SHP77 (cell line): ENCODE data around the gene NFATC2.
"Not testable (repeated sequence)": the region's sequence is repeated elsewhere in the genome, so short reads cannot be mapped to it uniquely, and the experiment has no call there.

ENCODE experiments used
- DNase-seq, 2 experiments: peaks; one replicate each; lab custom pipeline; 2025; lab: John Stamatoyannopoulos, UW

Gene NFATC2

DNA sequence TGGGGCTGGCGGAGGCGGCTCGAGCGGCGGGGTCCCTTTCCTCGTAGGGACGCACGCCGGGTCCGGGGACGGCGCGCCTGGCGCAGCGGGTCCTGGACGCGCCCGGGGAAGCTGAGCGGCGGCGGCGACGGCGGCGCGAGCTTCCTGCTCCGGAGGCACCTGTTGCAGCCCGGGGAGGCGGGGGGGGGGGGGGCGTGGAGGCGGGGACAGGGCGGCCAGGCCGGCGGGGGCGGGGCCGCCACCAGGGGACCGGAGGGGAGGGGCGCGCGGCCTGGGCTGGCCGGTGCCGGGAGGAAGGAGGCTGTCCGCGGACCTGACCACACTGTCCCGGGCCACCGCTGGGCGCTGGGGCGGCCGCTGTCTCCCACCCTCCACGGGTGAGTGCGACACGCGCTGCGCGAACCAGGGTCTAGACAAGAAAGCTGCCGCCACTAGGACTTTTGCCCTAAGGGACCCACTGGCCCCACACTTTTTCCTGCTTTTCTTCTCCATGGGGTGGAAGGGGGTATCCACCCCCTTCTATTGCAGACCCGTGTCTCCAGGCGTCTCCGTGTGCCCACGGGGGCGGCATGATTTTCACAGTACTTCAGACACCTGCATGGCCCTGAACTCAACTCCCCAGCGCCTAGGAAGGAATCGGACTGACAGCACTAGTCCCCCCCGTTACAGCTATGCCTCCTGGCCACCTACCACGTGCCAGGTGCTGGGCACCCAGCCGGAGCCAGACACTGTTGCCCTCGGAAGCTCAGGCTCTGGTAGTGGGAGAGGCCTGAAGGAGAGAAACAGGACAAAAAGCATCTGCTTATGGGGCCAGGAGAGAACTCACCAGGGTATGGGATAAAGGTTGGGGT lies at the start of gene NFATC2:
NFATC2 (minus strand) TSS at position 149 of the 851 bp plus-strand sequence. CDS start 220 bp downstream, outside the sequence.
- DNase-seq: peak in 1 of 2 experiments; percentile 15

DNA sequence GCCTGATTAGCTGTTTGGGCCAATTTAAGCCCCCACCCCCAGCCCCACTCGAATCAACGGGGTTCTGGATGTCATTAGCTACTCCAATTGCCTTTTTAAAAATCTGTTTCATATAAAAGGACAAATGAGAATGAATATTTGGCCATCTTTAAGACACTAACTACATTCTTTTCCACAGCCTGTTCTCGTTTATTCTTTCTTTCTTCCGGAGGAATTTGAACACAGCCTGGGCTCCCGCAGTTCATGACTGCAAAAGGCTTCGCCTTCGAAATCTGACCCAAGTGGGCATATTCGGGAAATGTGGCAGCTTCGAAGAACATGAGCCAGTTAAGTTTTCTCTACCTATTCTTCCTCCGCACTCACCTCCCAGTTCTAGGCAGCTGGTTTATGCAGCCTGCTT lies 49.4 kb upstream of the NFATC2 start:
- no peak for DNase-seq

DNA sequence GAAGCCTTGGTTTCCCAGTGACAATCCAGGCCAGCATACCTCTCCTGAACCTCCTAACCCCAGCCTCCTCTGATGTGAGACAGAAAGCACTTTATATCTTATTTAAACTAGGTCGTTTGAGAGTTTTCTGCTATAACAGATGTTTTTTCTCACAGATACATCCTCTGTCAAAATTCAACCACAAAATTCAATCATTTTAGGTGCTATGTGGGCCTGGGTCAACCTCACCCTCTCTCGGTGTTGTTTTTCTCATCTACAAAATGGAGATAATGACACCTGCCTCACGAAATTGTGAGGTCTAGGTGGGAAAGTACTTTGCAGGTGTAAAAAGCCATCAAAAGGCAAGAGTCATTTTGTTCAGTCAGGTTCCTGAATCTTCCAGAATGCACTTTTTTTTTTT lies 46.2 kb upstream of the NFATC2 start:
- DNase-seq: no peak

DNA sequence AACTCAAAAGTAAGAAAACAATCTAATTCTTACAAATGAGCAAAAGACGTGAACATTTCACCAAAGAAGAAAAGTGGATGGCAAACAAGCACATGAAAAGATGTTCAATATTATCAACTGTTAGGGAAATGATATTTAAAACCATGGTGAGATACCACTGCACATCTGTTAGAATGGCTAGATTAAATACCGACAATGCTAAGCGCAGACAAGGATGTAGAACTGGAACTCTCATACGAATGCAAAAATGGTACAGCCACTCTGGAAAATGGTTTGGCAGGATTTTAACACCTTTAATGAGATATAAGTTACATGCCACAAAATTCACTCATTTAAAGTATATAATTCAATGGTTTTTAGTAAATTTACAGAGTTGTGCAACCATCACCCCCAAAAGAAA lies 44.6 kb upstream of the NFATC2 start:
- DNase-seq: no peak

DNA sequence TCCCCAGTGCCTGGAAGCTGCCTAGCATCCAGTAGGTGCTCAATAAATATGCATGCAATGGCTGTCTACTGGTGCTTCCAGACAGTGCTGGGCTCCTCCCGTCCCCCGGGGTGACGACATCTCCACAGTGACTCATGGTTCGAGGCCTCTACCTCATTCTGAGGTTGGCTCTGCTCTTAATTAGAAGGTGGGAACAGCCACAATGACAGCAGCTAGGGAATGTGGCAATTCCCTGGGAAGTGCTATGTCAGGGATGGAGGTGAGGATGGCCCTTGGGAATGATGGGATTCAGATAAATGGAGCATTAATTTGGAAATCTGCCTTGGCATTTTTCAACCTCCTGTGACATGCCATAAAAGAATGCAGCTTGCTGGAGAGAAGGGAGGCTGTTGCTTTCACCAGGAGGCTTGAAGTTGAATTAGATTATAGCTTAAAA lies 43.5 kb upstream of the NFATC2 start:
- DNase-seq: no peak

DNA sequence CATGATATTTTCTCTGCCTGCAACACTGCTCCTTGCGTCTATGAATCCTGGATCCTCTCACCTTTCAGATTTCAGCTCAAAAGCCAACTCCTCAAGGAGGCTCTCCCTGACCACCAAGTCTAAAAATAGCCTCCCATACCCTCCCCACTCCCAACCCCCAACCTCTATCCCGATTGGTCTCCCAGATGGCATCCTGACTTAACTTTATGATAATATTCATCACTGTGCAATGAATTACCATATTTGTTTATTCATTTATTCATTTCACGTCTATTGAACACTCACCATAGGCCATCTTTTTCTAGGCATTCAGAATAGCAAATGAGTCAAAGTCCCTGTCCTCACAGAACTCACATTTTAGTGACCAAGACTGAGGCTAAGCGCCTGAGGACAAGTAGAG lies 42.6 kb upstream of the NFATC2 start:
- no peak for DNase-seq

DNA sequence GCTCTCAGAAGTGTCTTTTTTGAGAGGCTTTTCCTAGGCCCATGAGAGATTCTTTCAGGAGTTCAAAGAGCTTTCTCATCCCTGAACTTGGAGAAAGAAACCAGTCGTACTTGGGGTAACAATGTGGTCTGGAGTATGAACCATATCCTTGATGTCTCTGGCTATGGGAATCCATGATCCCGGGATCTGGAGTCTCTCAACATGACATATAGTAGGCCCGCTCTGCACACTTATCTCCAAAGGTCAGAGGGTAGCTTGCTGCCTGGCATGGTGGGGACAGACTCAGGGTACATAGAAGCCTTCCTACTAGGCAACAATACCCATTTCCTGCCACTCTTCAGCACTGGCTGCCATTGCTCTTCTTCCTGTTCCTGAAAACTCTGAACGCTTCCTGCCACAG lies 42.2 kb upstream of the NFATC2 start:
- no peak for DNase-seq

DNA sequence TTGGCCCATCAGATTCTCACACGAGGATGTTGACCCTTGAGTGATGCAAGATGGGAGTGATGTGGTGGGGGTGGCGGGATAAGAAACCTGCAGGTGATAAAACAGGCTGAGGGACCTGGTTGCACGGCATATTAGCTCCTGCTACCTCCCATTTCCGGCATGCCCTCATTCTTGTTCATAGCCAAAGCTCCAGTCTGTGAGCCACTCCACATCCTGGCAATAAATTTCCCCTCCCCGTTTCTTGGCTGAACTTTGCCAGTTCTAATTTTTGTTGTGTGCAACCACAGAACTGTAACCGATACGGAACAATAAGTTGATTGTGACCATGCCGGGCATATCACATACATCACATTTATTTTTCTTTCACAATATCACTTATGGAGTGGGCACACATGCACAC lies 41.6 kb upstream of the NFATC2 start:
- no peak for DNase-seq

DNA sequence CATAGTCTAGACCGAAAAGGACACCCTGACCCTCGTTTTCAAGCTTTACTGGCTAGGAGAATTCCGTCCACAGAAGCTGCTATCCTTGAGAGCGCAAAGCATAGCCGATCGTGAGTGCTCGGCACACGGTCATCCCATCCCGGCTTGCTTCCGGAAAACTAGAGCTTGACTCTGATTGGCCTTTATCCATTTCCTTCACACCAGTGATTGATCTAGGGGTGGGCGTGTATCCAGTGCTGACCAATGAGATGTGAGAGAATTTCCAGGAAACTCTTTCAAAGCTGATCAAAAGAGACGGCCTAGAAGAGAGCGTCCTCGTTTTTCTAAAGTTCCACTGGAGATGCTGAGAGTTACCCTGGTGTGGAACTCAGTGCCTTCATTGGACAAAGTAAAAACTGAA lies 41.0 kb upstream of the NFATC2 start:
- no peak for DNase-seq

DNA sequence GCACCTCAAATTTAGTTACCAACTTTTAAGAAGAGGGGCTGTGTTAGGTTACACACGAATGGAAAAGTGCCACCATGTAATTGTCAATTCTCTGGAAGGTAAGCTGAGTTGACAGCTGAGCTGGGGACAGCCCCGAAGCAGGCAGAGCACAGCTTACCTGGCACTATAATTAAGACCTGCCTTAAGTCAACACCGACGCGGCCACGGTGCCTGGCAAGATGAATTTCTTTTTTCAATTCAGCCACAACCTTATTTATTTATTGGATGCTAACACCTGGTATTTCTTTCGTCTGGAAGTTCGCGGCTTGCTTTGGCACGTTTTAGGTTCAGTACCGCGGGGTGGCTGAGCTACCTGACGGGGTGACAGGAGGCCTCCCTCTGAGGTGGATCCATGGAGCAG lies 40.6 kb upstream of the NFATC2 start:
- DNase-seq: no peak

DNA sequence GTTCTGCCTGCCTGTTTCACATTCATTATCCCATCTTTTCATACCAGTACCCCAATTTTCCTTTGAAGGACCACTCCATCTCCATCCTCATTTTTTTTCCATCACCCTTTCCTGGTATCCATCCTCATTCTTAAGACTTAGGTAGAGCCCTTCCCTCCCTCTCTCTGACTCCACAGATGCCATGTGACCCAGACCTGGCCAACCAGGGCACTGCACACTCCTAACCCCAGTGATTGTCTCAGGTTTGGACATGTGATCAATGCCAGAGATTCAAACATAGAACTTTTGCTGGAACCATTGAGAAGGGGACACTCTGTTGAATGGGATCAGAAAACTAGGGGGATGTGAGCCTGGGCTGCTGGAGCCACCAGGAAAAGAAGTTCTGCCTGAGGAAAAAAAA lies 39.1 kb upstream of the NFATC2 start:
- DNase-seq: no peak

DNA sequence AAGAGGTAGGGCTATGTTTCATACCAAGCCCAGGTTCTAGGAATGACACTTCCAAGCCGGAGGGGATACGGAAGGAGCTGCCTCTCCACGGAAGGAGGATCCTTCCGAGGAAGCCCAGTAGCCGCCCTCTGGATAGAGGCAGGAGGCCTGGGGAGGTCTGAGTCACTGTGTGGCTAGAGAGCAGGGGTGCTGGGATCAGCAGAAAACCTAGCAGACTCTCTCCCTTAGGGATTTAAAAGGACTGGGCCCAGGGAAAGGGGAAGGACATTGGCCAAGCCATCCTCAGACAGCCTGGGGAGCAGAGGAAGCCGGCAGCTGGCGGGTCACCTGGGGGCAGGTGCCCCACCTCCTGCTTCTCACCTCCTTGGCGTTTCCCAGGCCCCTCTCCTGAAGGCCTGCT lies 36.6 kb upstream of the NFATC2 start:
- no peak for DNase-seq

DNA sequence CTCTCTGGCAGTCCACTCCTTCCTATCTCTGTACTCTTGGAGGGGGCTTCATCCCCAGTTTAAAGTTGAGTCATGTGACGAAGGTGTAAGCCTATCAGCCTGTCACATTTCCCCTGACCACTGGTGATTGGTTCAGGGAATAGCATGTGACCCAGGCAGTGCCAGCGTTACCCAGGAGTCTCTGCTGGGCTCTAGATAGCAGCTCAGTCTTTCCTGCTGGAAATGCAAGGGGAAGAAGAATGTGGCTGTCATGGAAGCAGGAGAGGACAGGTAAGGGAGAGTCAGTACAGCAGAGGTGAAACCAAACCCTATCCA lies 35.6 kb upstream of the NFATC2 start:
- no peak for DNase-seq

DNA sequence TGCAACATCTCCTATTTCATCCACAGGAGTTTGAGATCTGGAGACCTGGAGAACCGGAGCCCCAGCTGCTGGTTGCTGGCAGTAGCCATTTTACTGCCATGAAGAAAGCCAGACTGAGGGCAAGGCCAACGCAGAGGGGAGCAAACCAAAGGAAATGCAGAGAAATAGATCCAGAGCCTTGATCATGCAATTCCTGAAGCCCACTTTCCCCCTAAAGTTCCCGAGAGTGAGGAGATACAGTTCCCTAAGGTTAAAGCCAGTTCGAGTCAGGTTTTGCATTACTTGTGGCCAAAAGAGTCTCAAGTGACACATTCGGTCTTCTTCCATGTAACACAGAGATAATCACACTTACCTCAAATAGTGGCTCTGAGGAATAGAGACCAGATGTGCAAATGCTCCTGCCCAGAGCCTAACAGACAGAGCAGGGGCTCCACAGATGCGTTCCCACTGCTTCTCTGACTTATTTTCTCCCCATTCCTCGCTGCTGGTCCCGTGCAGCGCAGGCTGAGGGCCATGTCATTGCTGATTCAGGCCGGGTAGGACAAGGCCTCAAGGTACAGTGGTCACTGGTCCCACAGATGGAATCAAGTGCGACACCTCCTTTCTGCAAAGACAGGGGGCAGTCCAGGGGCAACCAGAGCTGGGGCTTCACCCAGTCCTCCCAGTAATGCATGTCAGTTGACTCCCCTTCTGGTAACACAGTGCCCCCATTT lies 35.1 kb upstream of the NFATC2 start:
- DNase-seq: no peak

DNA sequence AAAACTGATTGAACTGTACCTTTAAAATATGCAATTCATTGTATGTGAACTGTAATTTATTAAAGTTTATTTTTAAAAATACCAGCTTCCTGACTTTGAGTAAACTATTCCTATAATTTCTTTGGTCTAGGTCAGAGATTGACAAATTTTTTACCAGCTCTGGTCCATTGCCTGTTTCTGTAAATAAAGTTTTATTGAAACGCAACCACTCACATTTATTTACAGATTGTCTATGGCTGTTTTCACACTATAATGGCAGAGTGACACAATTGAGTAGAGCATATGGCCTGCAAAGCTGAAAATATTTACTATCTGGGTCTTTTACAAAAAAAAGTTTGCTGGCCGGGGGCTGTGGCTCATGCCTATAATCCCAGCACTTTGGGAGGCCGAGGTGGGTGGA lies 33.0 kb upstream of the NFATC2 start:
- DNase-seq: no peak

DNA sequence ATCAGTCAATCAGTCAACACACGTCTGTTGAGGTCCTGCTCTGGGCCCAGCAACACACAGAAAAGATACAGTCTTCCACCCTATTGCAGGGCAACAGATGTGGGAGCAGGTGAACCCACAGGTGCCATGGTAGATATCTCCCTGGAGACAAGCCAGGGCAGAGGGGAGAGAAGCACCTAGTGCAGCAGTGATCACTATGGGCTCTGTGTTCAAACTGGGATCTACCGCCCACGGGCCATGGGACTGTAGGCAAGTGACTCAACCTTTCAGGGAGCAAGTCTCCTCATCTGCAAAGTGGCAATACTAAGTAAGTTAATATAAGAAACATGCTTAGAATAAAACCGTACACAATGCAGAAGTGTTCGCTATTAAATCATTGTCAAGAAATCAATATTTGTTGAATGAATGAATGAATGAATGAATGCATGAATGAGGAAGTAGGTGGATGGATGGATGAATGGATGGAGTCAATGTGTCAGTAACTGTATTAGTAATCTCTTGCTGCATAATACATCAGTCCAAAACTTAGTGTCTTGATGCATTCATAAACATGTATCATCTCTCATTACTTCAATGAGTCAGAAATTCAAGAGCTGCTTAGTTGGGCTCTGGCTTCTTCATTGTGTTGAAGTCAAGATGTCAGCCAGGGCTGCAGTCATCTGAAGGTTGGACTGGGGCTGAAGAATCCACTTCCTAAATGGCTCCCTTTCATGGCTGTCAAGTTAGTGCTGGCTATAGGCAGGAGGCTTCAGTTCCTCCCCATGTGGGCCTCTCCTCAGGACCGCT lies 31.9 kb upstream of the NFATC2 start:
- DNase-seq: no peak

DNA sequence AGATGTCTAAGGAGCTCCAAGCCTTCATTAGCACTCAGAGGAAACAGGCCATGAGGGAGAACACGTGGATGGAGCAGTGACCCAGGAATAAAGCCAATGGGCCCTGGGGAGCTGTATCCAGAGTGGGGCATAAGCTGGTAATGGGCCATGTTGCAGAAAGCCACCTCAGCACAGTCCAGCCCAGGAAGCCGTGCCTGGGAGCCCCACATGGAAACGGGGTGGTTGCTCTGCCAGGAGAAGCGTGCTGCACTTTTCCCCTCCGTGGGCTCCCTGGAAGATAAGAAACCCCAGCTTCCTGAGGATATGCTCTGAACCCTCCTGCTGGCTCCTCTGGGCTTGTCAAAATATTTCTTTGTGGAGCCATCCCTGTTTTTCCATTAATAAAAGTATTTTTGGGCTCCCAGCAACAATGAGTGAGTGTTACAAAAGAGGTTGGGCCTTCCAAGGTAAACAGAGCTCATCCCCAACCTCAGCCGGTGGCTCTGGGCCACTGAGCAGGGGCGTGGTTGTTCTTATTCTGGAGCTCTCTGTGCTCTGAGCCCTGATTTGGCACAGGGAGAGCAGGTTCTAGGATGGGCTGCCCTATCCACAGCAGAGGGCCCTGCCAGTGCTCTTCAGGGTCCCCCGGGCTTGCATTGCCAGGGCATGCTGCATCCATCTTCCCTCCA lies 31.2 kb upstream of the NFATC2 start:
- DNase-seq: no peak

DNA sequence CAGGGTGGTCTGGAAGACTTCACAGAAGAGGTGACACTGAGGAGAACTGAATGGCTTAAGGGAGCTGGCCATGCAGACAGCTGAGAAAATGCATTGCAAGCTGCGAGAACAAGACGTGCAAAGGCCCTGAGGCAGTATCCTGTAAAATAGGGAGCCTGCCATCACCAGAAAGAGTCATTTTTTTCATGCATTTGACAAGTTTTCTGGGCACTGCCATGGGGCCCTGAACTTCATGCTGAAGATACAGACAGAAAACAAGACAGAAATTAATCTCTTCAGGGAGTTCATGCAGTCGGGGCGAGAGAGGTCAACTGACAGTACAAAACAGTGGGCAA lies 28.9 kb upstream of the NFATC2 start:
- DNase-seq: no peak

DNA sequence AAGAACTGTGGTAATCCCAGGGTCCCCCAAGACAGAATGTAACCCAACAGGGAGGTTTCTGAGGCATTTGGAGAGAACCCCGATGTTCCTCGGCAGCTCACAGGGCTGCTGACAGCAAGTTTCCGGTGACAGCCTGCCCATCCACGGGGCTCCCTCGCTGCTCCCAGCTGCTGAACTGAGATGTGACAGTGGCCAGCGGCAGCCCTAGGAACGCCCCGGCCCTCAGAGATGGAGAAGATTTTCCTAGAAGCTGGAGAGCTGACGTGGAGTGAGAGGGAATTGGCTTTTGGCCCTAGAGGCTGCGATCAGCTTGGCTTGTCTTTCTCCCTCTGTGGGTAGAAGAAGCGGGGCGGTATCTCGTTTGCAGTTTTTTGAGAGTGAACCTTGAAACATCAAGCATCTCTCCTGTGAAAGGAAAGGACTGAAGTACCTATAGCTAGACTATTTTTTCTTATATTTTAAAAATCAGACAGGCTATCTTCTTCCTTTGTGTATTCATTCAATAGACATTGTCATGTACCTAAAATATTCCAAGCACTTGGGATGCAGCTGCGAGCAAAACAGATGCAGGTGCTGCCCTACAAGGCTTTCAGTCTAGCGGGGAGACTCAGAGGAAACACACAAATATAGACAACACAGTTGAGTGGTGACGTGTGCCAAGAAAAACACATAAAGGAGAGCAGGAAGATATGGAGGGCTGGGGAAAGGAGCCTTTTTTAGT lies 28.4 kb upstream of the NFATC2 start:
- peak; percentile 23 to 42 for DNase-seq

DNA sequence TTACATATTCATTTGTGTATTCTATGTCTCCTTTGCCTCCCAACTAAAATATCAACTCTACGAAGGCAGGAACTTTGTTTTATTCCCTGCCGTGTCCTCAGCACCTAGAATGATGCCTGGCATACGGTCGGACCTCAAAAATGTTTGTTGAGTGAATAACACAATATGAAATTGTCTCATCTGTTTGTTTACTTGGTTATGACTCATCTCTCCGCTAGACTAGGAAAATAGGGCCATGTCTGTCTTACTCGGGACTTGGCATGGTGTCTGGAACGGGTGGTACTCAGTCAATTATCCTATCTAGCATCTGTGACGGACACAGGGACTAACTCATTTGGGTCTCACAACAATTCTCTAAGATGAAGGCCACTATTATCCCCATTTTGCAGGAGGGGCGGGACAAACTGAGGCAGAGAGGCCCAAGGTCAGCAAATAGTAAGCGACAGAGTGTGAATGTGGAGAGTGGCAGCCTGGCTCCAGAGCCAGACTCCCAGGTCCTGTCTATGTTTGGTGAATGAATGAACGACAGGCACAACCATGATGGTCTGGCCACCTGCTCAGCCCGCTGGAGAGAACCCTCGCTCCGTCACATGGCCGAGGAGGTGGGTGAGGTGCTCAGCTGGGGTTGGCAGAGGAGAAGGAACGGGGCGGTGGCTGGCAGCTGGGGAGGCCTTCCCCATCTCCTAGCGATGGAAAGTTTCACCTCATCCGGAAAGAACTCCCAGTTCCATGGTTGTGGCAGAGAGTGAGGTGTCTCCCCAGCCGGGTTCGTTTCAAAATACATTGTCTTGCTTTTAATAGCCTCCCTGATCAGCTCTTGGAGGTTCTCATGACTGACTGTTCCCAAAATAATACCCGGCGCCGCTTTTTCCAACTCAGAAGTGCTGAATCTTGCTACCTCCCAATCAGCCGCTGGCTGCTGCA lies 27.6 kb upstream of the NFATC2 start:
- peak; percentile 17 to 24 for DNase-seq

DNA sequence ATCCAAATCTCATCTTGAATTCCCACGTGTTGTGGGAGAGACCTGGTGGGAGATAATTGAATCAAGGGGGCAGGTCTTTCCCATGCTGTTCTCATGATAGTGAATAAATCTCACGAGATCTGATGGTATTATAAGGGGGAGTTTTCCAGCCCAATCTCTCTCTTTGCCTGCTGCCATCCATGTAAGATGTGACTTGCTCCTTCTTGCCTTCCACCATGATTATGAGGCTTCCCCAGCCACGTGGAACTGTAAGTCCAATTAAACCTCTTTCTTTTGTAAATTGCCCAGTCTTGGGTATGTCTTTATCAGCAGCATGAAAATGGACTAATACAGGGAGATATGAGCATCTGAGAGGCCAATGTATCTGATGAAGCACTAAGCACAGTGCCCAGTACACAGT lies 26.0 kb upstream of the NFATC2 start:
- not testable (repeated sequence) for DNase-seq
